GM19025 (cell line): ENCODE measurements around the gene NOP14.
"Not testable (repeated sequence)": the region's sequence is repeated elsewhere in the genome, so short reads cannot be mapped to it uniquely, and the experiment has no call there.

Experiments
- ATAC-seq: cut with Tn5 transposase; IDR thresholded peaks from one replicate; pipeline ENCODE4 v1.9.1; 2021; ENCODE audit warnings: mild to moderate bottlenecking, low read depth, moderate library complexity; ENCODE audit not compliant: unreplicated experiment

NOP14 gene

DNA sequence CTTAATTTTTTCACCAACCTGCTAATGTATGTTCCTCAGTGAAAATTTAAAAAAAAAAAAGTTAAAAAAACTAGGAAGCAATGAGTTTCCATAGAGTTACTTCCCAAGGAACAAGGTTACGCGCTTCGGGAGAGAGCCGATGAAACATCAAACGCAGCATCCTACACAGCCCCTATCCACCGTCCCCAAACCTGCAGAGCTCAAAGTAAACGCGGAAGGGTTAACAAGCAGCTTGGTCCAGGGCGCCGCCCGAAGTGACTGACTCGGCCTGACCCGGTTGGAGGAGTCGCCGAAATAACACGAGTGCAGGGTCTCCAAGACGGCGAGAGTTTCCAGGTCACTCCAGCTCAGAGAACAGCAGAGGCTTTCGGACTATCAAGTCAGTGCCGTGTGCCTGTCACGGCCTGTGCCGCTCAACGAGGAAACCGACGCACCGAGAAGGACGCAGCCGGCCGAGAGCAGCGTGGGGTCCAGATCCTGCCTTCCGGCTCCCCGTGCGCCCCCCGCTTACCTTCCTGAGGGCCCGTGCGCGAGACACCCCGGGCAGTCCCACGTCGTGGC is 512 bp downstream of the NOP14 start:
- ATAC-seq: peak; percentile 19

DNA sequence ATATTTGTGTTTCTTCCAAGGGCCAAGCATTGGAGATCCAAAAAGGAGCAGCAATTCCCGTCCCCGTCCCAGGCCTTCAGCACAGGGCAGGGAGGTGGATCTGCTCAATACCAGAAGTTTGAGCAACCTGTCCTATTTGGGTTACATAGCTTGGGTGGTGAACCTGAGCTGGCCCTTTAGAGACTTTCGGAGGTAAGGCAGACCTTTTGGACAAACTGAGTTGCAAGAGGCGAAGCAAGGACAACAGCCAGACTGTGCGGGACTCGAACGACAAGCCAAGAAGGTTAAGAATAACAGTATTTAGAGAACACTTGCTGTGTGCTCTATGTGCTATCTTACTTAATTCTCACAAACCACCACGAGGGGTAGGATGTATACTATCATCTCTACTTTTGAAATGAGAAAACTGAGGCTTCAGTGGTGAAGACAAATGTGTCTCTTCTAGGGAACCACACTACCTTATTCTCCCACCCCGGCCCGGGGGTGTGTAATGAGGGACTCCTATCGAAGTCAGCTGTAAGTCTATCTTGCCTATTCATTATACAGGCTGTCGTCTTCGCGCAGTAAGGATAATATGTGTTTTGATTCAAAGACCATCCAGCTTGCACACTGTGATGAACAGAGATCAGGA is 1.3 kb downstream of the NOP14 start:
- no peak for ATAC-seq

DNA sequence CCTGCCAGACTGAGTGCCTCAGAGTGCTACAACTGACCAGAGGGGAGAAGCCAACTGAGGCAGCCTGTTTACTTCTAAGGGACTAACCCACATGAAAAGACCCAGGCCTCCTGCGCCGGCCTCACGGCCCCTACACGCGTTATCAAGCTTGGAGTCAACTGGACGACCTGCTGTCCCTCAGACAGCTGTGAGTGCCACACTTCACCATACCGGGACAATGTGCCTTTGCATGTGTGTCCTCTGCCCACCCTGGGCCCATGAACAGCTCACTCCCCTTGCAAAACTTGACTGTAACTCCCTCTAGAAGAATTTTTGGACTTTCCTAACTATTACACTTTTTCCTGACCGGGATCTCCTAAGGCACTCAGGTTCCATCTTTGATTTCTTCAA is 1.8 kb downstream of the NOP14 start:
- no peak for ATAC-seq

DNA sequence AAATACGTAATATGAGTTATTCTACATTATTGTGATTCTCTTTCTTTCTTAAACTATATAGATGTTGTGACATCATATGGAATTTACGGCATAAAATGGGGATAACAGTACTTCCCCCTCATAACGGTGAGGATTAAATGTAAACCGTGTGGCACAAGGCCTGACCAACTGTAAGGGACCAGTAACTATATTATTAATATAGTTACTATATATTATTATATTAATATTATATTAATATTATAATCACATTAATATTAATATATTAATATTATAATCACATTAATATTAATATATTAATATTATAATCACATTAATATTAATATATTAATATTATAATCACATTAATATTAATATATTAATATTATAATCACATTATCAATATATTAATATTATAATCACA is 2.8 kb downstream of the NOP14 start:
- ATAC-seq: not testable (repeated sequence)

DNA sequence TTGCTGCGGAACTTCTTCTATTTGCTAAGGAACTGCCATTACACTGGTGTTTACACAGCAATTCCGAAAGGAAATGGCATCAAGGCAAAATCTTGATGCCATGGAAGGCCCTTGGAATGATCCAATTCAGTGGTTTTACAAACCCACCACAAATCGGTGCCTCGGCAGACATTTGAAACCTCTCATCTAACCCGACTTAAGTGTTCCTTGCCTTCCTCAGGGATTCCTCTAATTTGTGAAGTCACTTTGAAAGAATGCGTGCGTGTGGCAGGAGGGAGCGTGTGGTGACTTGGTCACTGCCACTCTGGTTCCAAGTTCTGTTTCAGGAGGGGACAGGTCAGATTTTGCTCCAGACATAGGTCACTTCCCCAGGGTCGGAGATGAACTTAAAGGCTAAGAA is 4.8 kb downstream of the NOP14 start:
- ATAC-seq: no peak

DNA sequence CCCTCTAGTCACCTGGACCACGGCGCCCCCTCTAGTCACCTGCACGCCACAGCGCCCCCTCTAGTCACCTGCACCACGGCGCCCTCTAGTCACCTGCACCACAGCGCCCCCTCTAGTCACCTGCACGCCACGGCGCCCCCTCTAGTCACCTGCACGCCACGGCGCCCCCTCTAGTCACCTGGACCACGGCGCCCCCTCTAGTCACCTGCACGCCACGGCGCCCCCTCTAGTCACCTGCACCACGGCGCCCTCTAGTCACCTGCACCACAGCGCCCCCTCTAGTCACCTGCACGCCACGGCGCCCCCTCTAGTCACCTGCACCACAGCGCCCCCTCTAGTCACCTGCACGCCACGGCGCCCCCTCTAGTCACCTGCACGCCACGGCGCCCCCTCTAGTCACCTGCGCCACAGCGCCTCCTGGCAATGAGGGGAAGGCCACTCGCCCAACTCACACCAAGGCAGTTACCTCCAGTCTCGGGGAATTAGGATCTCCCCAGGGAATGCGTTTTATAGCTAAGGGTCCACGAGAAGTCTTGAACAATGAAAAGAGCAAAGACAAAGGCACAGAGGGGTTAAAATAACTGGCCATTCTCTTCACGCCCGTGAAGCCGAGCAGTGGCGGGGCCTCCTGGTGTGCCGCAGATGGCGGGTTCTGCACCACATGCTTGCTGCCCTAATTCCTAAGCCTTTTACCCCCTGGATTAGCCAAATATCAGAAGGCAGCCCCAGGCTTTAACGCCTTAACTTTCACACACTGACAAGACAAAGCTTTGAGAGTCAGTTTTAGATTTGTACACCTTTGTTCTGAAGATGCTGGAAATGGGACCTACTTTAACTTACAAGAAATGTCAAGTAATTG is 7.8 kb downstream of the NOP14 start:
- ATAC-seq: not testable (repeated sequence)

DNA sequence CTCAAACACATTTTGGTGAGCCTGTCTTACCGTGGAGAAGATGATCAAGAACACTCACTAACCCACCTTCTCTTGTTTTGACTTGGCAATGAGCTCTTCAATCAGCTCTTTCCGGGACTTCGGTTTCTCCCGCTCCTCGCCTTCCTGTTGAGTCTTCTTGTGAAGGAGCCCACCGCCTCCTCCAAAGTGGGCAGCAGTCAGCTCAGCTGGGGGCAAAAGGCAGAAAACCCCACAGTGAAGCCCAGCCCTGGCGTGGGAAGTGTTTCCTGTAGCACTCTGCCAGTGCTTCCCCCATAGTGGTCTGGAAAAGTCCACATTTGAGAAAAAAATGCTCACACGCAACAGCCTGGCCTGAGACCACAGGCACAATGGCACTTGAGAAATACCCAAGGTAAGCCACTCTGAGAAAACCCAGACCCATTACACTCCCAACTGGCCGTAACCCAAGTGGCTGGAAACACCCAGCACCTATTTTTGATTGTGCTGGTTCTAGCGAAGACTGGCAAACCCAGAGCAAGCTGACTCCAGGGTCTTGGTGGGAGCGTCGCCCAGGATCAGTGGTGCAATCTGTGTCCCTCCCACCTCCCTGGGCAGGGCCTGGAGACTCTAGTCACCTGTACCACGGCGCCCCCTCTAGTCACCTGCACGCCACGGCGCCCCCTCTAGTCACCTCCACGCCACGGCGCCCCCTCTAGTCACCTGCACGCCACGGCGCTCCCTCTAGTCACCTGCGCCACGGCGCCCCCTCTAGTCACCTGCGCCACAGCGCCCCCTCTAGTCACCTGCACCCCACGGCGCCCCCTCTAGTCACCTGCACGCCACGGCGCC is 8.6 kb downstream of the NOP14 start:
- peak; percentile 70 for ATAC-seq

DNA sequence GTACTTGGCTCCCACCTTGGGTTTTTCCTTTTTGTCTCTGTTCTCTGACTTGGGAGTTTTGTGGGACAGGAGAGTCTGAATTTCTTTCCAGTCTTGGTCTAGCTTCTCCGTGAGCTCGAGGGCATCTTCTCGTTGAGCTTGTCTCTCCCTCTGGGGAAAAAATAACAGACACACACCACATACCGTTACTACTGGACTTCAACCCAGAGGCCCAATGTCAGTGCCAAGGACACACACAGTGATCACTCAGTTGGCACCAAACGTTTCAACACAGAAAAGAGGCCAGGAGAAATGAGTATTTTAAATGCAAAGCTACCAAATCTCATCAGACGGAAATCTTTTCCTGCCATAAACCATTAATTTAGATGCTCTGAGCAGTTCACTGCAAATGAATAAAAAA is 9.7 kb downstream of the NOP14 start:
- ATAC-seq: no peak

DNA sequence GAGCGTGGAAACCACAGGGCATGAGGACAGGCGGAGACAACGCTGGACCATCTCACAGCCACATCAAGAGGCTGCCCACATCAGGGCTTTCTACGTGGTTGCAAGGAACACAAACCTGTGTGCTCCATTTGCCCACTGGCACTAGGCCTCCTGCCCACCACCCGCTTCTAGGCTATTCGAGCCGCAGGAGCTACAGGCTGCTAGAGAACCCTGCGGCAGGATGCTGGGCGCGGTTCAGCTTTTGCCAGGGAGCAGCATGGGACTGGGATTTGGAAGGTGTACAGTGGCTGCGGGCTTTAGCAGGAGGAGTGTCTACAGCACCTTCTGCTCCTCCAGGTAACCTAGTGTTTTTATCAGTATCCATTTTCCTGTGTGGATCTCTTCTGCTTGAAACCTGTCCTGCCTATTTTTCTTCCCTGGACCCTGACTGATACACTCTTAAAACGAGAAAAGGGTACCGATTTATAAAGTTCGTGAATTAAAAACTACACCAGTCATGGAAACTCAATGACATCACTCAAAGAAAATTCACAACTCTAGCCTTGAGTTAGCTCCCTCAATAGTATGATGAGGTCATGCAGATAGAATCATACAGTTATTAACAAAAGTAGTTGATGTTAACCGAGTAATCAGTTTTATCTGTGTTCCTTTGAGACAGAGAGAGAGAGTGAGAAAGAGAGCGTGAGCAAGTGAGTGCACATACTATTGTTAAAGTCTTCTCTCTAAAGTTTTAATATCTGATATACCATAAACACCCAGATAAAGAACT is 12.8 kb downstream of the NOP14 start:
- no peak for ATAC-seq

DNA sequence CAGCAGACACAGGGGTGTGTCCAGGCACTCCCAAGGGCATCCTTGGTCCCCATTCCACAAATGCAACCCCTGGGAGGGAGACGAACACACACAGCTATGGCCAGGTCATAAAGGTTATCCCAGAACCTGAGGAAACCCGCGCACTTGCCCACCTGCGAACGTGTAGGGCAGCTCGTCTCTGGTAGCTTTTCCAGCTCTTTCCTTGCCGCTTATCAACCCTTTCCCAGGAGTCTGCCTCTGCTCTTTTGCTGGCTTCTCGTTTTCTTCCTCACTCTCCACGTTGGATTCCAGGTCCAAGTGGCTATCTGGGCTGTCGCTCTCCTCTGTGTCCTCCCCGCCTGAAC is 13.5 kb downstream of the NOP14 start:
- no peak for ATAC-seq

DNA sequence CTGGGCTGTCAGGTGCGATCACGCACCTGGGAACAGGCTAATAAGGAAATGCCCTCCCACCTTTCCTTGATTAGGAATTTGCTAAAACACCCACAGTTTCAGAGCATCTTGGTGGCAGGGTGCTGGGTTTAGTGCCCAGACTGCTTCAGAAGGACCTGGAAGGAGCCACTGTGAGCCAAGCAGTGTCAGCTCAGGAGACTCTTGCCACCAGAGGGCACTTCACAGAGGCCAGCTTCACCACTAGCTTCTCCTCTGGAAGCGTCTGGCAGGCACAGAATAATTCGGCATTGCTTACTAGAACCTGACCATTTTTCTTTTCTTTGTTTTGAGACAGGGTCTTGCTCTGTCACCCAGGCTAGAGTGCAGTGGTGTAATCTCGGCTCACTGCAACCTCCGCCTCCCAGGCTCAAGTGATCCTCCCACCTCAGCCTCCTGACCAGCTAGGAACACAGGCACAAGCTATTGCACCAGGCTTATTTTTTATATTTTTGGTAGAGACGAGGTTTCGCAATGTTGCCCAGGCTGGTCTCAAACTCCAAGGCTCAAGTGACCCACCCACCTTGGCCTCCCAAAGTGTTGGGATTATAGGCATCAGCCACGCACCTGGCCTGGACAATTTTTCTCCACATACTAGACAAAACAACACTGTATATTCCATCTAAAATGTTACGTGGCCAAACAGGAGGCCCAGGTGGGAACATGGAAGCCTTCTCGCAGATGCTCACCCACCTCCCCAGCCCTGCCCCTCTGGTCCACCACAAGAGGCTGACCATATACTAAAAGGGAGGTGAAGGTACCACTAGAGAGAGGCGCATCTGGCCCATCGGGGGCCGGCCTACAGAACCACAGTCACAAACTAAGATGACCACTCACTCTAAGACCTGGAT is 14.1 kb downstream of the NOP14 start:
- ATAC-seq: no peak

DNA sequence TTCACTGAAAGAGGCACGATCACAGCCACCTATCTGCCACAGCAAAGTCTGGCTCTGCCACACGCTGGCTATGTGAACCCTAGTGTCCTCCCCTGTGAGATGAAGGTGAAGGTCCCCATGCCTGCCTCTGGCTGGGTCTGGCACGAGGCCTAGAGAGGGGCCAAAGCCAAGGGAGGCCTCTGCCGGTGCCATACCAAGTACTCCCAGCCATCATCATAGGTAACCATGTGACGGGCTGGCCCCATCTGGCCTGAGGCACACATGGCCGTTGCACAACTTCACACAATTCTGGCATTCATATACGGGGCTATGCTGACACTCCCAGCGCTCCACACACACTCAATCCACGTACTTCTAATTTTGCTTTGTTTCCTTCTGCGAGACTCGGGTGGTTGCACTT is 15.3 kb downstream of the NOP14 start:
- no peak for ATAC-seq

DNA sequence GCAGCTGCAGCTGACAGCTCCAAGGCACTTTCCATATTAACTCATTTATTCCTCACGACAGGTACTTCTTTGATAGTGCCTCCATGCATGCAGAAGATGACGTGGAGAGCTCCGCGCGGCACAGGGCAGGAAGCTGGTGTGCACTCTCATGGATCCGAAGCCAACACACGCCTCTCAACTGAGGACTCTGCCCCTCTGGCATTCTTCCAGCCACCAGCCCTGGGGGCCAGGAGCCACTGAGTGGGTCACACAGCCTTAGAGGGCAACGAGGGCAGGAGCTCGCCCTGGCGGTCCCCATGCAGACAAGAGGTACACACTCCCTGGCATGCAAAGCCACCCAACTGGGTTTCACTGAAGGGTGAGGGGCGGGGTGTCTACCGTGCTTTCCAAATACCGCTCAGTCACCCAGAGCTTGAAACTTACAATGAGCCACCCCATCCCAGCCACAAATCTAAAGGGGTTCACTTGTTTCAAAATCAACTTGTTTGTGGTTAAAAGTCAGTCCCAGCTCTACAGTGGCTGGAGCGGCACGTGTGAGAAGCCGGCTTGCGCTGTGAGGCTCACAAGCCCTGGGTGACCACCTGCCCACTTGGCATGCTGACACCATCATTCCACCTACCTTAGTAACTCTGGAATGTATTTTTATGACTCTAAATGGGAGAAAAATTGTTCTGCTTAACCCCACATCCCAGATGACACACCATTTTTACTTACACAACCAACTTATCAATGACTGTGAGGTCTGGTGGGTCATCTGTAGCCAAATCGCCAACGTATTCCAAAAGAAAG is 16.2 kb downstream of the NOP14 start:
- no peak for ATAC-seq

DNA sequence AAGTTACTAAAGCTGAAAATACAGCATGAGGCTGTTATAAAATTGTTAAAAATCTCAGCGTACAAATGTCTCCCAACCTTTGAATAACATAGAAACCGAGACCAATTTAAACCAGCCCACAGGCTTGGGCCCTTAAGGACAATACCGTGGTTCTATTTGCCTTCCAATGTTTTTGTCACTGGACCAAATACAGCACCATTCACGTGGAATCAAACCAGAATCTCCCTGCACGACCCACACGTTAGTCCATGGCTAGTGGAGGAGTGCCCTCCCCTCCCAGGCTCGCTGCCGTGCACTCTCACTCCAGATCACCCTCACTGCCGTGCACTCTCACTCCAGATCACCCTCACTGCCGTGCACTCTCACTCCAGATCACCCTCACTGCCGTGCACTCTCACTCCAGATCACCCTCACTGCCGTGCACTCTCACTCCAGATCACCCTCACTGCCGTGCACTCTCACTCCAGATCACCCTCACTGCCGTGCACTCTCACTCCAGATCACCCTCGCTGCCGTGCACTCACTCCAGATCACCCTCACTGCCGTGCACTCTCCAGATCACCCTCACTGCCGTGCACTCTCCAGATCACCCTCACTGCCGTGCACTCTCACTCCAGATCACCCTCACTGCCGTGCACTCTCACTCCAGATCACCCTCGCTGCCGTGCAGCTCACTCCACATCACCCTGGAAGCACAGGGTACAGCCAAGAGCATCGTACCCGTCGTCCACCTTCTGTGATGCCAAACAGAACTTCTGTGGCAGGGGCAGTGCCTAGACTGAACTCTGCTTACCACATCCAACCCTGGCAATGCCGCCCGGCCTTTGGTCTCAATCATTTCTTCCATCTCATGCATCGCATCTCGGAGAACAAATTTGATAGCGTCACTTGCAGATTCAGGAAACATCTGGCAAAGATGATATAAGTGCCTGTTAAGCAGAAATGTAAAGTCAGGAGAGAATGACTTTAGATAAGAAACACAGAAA is 17.3 kb downstream of the NOP14 start:
- not testable (repeated sequence) for ATAC-seq

DNA sequence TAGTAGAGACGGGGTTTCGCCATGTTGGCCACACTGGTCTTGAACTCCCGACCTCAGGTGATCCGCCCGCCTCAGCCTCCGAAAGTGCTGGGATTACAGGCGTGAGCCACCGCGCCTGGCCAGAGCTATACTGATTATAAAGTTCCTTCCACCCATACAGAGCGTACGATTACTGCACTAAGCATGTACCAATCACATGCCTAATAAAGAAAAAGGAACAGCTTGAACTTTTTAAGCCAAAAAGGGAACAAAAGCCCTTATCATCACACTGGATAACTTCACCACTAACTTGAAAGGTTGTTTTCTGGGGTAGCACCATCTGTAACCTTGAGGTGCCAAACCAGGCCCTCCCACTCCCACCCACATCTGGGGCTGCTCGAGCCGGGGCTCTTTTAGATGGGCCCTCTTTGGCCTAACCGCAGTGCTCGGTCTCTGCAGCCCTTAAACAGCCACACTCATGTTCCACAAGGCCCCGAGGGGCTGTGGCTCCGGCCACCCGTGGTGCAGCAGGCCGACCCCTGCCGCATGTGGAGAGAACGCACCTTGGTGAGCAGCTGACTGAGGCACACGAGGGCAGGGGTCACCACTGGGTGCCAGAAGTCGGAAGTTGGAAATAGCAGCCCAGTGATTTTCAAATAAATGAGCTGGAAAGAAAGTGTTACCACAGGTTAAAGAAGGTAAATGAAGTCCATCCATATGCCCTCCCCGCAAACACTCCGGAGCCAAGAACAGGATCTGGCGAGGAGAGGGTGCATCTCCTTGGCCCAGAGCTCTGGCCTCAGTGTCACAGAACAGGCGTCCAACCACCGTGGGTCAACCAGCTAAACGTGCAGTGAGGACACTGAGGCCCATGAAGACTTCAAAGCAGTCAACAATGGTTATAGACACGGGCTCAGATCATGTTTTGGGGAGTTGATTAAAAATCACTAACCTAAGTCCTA is 18.4 kb downstream of the NOP14 start:
- ATAC-seq: no peak

DNA sequence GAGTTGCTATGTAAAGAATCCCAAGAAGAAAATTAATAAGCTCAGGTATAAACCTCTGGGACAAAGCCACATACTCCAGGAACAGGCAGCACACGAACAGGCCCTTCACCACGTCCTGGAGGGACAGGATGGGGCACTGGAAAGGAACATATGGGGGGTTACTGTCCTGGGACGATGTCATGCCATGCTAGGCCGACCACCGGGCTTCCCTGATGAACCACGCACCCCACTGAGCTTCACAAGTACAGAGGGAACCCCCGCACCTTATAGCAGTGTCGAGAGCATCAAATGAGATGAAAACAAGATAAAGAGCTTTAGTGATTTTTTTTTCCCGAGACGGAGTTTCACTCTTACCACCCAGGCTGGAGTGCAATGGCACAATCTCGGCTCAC is 19.1 kb downstream of the NOP14 start:
- ATAC-seq: no peak
